Measurements from ENCODE around the gene C1orf159. TPM values are rescaled to one million over a fixed set of nuclear protein-coding genes. Genes with fewer than 3 reads are reported as not detected.

The C1orf159 gene
- total RNA-seq, 1 donor from 2014 or later = 8.2 TPM

- Histone ChIP-seq H3K27me3 (ENCODE audit: control insufficient read depth, insufficient read depth, low read length) (no peaks in the 10 kb centered on the region), H3K4me3 (ENCODE audit: low read depth, low read length) (no peak overlapping the region), H3K36me3 (ENCODE audit: control insufficient read depth, insufficient read depth, low read length) (peaks cover 30% of the 10 kb centered on the region)
- FAIRE-seq (no peak), DNase-seq (ENCODE audit: low read depth) (no peak)
- no peak for TF ChIP-seq CTCF (IDR thresholded peaks at IDR 0.05; ENCODE audit: insufficient read depth, low read length, severe bottlenecking)
These were observed 62.9 kb downstream of the C1orf159 start for GRCh38 chr1:1053022-1053421.

- FAIRE-seq = peak; percentile 94
- no peak for TF ChIP-seq CTCF (IDR thresholded peaks at IDR 0.05; ENCODE audit: insufficient read depth, low read length, severe bottlenecking)
- no peak for DNase-seq (ENCODE audit: low read depth)
- H3K27me3 ChIP-seq (ENCODE audit: control insufficient read depth, insufficient read depth, low read length) = no peaks in the 10 kb centered on the region
- no peak overlapping the region for H3K4me3 ChIP-seq (ENCODE audit: low read depth, low read length)
- H3K36me3 ChIP-seq (ENCODE audit: control insufficient read depth, insufficient read depth, low read length) = peaks cover 36% of the 10 kb centered on the region
These were observed 63.7 kb downstream of the C1orf159 start for GRCh38 chr1:1052003-1052840.

- Histone ChIP-seq H3K36me3 (ENCODE audit: control insufficient read depth, insufficient read depth, low read length) (peaks cover 43% of the 10 kb centered on the region), H3K4me3 (ENCODE audit: low read depth, low read length) (no peak overlapping the region), H3K27me3 (ENCODE audit: control insufficient read depth, insufficient read depth, low read length) (no peaks in the 10 kb centered on the region)
- FAIRE-seq (no peak), DNase-seq (ENCODE audit: low read depth) (no peak)
- no peak for TF ChIP-seq CTCF (IDR thresholded peaks at IDR 0.05; ENCODE audit: insufficient read depth, low read length, severe bottlenecking)
These were observed 64.6 kb downstream of the C1orf159 start for GRCh38 chr1:1051127-1051810.

- no peak overlapping the region for H3K4me3 ChIP-seq (ENCODE audit: low read depth, low read length)
- FAIRE-seq (no peak), DNase-seq (ENCODE audit: low read depth) (no peak)
- TF ChIP-seq CTCF (IDR thresholded peaks at IDR 0.05; ENCODE audit: insufficient read depth, low read length, severe bottlenecking) = no peak
- H3K27me3 ChIP-seq (ENCODE audit: control insufficient read depth, insufficient read depth, low read length) = no peaks in the 10 kb centered on the region
- H3K36me3 ChIP-seq (ENCODE audit: control insufficient read depth, insufficient read depth, low read length) = peaks cover 49% of the 10 kb centered on the region
These were observed 65.3 kb downstream of the C1orf159 start for GRCh38 chr1:1050577-1051052.

GRCh38 chr1:1049318-1050165 is 66.3 kb downstream of the C1orf159 start:
- TF ChIP-seq CTCF (IDR thresholded peaks at IDR 0.05; ENCODE audit: insufficient read depth, low read length, severe bottlenecking) = no peak
- FAIRE-seq = no peak
- no peaks in the 10 kb centered on the region for H3K27me3 ChIP-seq (ENCODE audit: control insufficient read depth, insufficient read depth, low read length)
- H3K36me3 ChIP-seq (ENCODE audit: control insufficient read depth, insufficient read depth, low read length) = peaks cover 55% of the 10 kb centered on the region
- DNase-seq (ENCODE audit: low read depth) = no peak
- H3K4me3 ChIP-seq (ENCODE audit: low read depth, low read length) = no peak overlapping the region

Measured in bronchial epithelial cell (primary cell).